Spinal cord (tissue), 10 donors: Measurements from ENCODE around the gene ZNF668. TPM values are rescaled to one million over a fixed set of nuclear protein-coding genes. Genes with fewer than 3 reads are reported as not detected.
A peak's percentile ranks its signal among the peaks of the same experiment; 100 is the strongest.

Experiments
- DNase-seq, 6 donors: peaks; one replicate each; pipeline versions ENCODE4 v3.0.0 to v3.0.0-alpha.2; 2013 to 2015; ENCODE audit warnings: low spot score in 6 of 6, low read depth in 4 of 6
- H3K27ac ChIP-seq: one replicate; pipeline ENCODE4 v1.5.1; 2013; ENCODE audit warnings: low read depth, low read length, control low read depth
- H3K27me3 ChIP-seq: one replicate; pipeline ENCODE4 v1.6.1; 2013; ENCODE audit warnings: low read length; ENCODE audit not compliant: control insufficient read depth, insufficient read depth
- H3K36me3 ChIP-seq: one replicate; pipeline ENCODE4 v1.6.1; 2013; ENCODE audit warnings: low read length; ENCODE audit not compliant: control insufficient read depth, insufficient read depth
- H3K4me1 ChIP-seq: one replicate; pipeline ENCODE4 v1.6.1; 2013; ENCODE audit warnings: low read length; ENCODE audit not compliant: control insufficient read depth, insufficient read depth
- H3K4me3 ChIP-seq: one replicate; pipeline ENCODE4 v1.5.1; 2013; ENCODE audit warnings: low read depth, low read length, control low read depth
- H3K9me3 ChIP-seq: one replicate; pipeline ENCODE4 v1.6.1; 2013; ENCODE audit warnings: low read length; ENCODE audit not compliant: control insufficient read depth, insufficient read depth
- WGBS: methylation state at CpG from one replicate; pipeline ENCODE4 v1.1.5; 2013; ENCODE audit warnings: missing lambda C conversion rate; ENCODE audit not compliant: insufficient coverage; 5-methylcytosine and 5-hydroxymethylcytosine counted together
- polyA plus RNA-seq, 2 donors: library from polyadenylated mRNA; unstranded; fragments of 120-200 nt; gene quantifications; one replicate each; pipeline ENCODE4 v1.2.1, GENCODE V29; 2013; ENCODE audit not compliant: insufficient read length in 2 of 2
- total RNA-seq, 2 donors: library from RNA; depleted of rRNA in 1 of 2; stranded (reverse); fragments of 120-200 nt in 1 of 2; fragments of >200 nt in 1 of 2; gene quantifications; one replicate each; pipeline versions ENCODE4 v1.2.3 to v1.2.4, GENCODE V29; 2013 to 2014
- donor health status: healthy.

The ZNF668 gene
- total and polyA plus RNA-seq, 4 donors: 4.9 to 12.6 (median 9.2) TPM

DNA sequence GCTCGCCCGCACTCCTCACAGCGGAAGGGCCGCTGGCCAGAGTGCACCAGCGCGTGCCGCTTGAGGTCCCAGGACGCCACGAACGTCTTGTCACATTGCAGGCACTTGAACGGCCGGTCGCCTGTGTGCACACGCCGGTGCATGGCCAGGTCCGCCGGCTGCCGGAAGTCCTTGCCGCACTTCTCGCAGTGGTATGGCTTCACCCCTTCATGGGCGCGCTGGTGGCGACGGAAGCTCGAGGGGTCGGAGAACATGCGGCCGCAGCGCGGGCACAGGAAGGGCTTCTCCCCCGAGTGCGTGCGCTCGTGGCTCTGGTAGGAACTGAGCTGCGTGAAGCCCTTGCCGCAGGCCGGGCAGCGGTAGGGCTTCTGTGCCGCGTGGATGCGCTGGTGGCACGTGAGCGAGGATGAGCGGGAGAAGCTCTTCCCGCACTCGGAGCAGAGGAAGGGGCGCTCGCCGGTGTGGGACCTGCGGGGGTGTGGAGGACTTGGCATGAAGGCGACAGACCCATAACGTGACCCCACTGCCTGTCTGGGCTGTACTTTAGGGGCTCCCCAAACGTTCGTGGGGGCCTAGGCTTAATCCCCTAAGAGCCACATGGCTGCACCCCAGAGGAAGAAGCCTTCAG, 12.1 kb downstream of the ZNF668 start:
- H3K27me3 ChIP-seq: no peaks in the 10 kb centered on the region
- DNase-seq: no peak
- peaks cover 56% of the 10 kb centered on the region for H3K36me3 ChIP-seq
- no peak overlapping the region for H3K4me3 ChIP-seq
- H3K9me3 ChIP-seq: no peaks in the 10 kb centered on the region
- H3K4me1 ChIP-seq: no peaks in the 10 kb centered on the region
- 97% methylated on average over 54 of the region's 54 CpGs for WGBS
- no peak overlapping the region for H3K27ac ChIP-seq

DNA sequence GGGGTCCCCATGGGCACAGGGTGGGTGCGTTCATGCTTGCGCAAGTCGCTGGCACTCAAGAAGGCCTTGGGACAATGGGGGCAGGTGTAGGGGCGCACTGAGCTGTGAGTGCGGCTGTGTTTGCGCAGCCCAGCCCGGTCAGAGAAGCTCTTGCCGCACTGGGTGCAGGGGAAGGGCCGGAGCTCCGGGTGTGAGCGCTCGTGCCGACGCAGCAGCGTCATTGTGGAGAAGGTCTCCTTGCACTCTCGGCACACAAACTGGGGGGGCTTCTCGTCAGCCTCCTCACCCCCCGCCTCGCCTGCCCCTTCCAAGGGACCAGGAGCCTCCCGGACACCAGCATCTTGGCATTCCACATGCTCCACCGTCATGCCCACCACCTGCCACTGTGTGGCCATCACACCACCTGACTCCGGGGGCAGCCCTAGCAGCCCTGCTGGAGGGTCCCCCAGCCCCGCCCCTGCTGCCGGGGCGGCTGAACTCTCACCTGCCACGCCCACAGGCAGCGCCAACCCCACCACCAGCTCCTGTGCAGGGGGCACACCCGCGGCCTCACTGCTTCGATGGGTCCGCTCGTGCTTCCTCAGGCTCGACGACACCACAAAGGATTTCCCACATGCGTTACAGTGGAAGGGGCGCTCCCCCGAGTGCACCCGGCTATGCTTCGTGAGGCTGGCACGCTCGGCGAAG, 12.8 kb downstream of the ZNF668 start:
- peaks cover 61% of the 10 kb centered on the region for H3K36me3 ChIP-seq
- H3K27ac ChIP-seq: no peak overlapping the region
- H3K9me3 ChIP-seq: no peaks in the 10 kb centered on the region
- WGBS: 95% methylated on average over 37 of the region's 42 CpGs
- H3K27me3 ChIP-seq: no peaks in the 10 kb centered on the region
- H3K4me1 ChIP-seq: no peaks in the 10 kb centered on the region
- no peak overlapping the region for H3K4me3 ChIP-seq
- DNase-seq: no peak

GRCh38 chr16:31055613-31056012, 18.4 kb downstream of the ZNF668 start:
- DNase-seq: no peak
- no peak overlapping the region for H3K4me3 ChIP-seq
- WGBS: 100% methylated on average over 1 of the region's 4 CpGs
- no peaks in the 10 kb centered on the region for H3K9me3 ChIP-seq
- H3K36me3 ChIP-seq: peaks cover 22% of the 10 kb centered on the region
- no peak overlapping the region for H3K27ac ChIP-seq
- H3K27me3 ChIP-seq: no peaks in the 10 kb centered on the region
- H3K4me1 ChIP-seq: no peaks in the 10 kb centered on the region

DNA sequence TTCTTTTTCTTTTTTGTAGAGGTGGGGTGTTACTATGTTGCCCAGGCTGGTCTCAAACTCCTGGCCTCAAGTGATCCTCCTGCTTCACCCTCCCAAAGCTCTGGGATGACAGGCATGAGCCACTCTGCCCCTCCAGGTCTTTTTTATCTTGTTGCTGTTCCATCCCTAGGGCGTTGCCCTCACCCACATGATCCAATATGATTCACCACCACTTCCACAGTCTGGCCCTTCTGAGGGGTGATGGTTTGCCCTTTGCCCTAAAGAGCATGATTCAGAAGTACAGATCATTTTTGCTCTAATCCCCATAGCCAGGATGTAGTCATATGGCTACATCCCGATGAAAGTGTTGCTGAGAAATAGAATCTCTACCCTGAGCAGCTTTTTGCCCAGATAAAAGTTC, 21.9 kb downstream of the ZNF668 start:
- H3K27me3 ChIP-seq: no peaks in the 10 kb centered on the region
- H3K9me3 ChIP-seq: no peaks in the 10 kb centered on the region
- no peaks in the 10 kb centered on the region for H3K4me1 ChIP-seq
- no peak overlapping the region for H3K4me3 ChIP-seq
- no peak for DNase-seq
- no CpG with 5 or more reads among the region's 2 CpGs for WGBS
- H3K36me3 ChIP-seq: peaks cover 6% of the 10 kb centered on the region
- H3K27ac ChIP-seq: no peak overlapping the region

DNA sequence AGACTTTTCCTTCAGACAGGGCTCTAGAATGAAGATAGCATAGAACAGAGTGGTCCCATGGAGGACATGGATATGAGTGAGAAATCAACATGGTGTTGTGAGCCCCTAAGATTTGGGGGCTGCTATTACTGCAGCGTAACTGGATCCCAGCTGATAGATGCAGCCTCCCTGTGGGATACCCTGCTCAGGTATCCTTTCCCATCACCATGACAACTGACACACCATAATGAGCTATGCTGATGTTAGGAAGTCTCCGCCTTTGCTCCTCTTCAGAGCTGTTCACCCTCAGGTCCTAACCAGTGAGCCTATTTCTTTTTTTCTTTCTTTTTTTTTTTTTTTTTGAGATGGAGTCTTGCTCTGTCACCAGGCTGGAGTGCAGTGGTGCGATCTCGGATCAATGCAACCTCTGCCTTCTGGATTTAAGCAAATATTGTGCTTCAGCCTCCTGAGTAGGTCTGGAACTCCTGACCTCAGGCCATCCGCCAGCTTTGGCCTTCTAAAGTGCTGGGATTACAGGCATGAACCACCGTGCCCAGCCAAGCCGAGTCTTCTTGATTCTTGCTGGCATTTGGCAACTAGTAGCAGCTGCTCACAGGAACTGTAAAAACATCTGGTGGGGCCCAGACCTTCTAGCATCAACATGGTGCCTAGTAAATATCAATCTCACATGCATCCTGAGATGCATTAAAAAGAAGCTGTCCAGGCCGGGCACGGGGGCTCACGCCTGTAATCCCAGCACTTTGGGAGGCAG, 23.6 kb downstream of the ZNF668 start:
- DNase-seq: no peak
- 78% methylated on average over 8 of the region's 10 CpGs for WGBS

GRCh38 chr16:31043898-31044481, 30.1 kb downstream of the ZNF668 start:
- no peak overlapping the region for H3K4me3 ChIP-seq
- no peak for DNase-seq
- H3K9me3 ChIP-seq: no peaks in the 10 kb centered on the region
- no CpG with 5 or more reads among the region's 4 CpGs for WGBS
- H3K27ac ChIP-seq: no peak overlapping the region
- H3K27me3 ChIP-seq: no peaks in the 10 kb centered on the region
- peaks cover 6% of the 10 kb centered on the region for H3K4me1 ChIP-seq
- peaks cover 41% of the 10 kb centered on the region for H3K36me3 ChIP-seq

More for the DNA sequence above, 23.6 kb downstream of the ZNF668 start:
- no peaks in the 10 kb centered on the region for H3K36me3 ChIP-seq
- H3K9me3 ChIP-seq: no peaks in the 10 kb centered on the region
- H3K27ac ChIP-seq: no peak overlapping the region
- H3K4me1 ChIP-seq: no peaks in the 10 kb centered on the region
- no peak overlapping the region for H3K4me3 ChIP-seq
- no peaks in the 10 kb centered on the region for H3K27me3 ChIP-seq

DNA sequence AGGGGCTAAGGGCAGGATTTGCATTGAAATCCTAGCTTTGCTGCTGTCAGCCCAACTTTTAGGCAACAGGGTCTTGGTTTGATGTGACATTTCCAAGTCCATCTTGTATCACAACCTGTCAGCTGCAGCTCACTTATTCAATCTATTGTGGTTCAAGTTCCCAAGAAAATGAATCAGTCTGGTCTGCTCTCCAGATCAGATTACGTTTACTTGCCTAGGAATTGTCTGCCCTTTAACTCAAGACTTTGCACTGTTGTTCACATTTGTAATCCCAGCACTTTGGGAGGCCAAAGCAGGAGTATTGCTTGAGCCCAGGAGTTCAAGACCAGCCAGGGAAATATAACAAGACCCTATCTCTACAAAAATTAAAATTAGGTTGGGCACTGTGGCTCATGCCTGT, 30.7 kb downstream of the ZNF668 start:
- Histone ChIP-seq H3K36me3 (peaks cover 47% of the 10 kb centered on the region), H3K4me1 (peaks cover 11% of the 10 kb centered on the region), H3K4me3 (no peak overlapping the region), H3K27ac (no peak overlapping the region), H3K9me3 (no peaks in the 10 kb centered on the region), H3K27me3 (no peaks in the 10 kb centered on the region)
- 91% methylated on average over 1 of the region's 1 CpG for WGBS
- DNase-seq: no peak

GRCh38 chr16:31042866-31043265, 31.2 kb downstream of the ZNF668 start:
- no peak overlapping the region for H3K27ac ChIP-seq
- DNase-seq: no peak

GRCh38 chr16:31038993-31039392, 35.0 kb downstream of the ZNF668 start:
- H3K9me3 ChIP-seq: no peaks in the 10 kb centered on the region
- no peak overlapping the region for H3K27ac ChIP-seq
- DNase-seq: peak in 1 of 6 donors; percentile 26
- peaks cover 19% of the 10 kb centered on the region for H3K4me1 ChIP-seq
- H3K4me3 ChIP-seq: no peak overlapping the region
- 86% methylated on average over 2 of the region's 2 CpGs for WGBS
- H3K36me3 ChIP-seq: peaks cover 71% of the 10 kb centered on the region
- H3K27me3 ChIP-seq: no peaks in the 10 kb centered on the region

More at GRCh38 chr16:31042866-31043265, 31.2 kb downstream of the ZNF668 start:
- WGBS: 87% methylated on average over 10 of the region's 10 CpGs
- Histone ChIP-seq H3K9me3 (no peaks in the 10 kb centered on the region), H3K36me3 (peaks cover 52% of the 10 kb centered on the region), H3K4me1 (peaks cover 14% of the 10 kb centered on the region), H3K4me3 (no peak overlapping the region), H3K27me3 (no peaks in the 10 kb centered on the region)
